SK-N-MC (cell line): ENCODE measurements around the gene TMEM255B.
"Not testable (repeated sequence)": the region's sequence is repeated elsewhere in the genome, so short reads cannot be mapped to it uniquely, and the experiment has no call there.

Experiments
- EZH2 ChIP-seq: fragments of 200-600 bp; sonication (generic); IDR thresholded peaks from one replicate; pipeline ENCODE4 v1.6.1; 2017; ENCODE audit warnings: antibody characterized with exemption
- FOXP2 ChIP-seq: optimal IDR thresholded peaks from 2 replicates; pipeline ENCODE3; 2011; ENCODE audit warnings: mild to moderate bottlenecking, moderate library complexity; ENCODE audit not compliant: insufficient read depth; ENCODE audit errors: extremely low read length, control extremely low read depth
- POLR2AphosphoS5 ChIP-seq: IDR thresholded peaks from 2 replicates; pipeline ENCODE4 v1.6.1; 2012; ENCODE audit warnings: mild to moderate bottlenecking, low read depth, low read length, borderline replicate concordance

GRCh38 chr13:113795362-113795761 lies 36.3 kb downstream of the TMEM255B start:
- not testable (repeated sequence) for TF ChIP-seq POLR2AphosphoS5, EZH2, FOXP2
